Dendritic cell treated with granulocyte-macrophage colony-stimulating factor and Interleukin-4, amounts not matched to agents 40 ng/mL and 50 ng/mL, for 4 days (primary cell): ENCODE data around the gene LACRT.

Experiments
- H3K27ac Mint-ChIP-seq: one replicate; pipeline ENCODE4 v1.8.0; 2022; ENCODE audit warnings: mild to moderate bottlenecking, mixed read lengths
- H3K27me3 Mint-ChIP-seq: one replicate; pipeline ENCODE4 v1.8.0; 2022; ENCODE audit warnings: mild to moderate bottlenecking, mixed read lengths
- H3K36me3 Mint-ChIP-seq: one replicate; pipeline ENCODE4 v1.8.0; 2022; ENCODE audit warnings: low read depth, mixed read lengths
- H3K4me1 Mint-ChIP-seq: one replicate; pipeline ENCODE4 v1.8.0; 2022; ENCODE audit warnings: low read depth, mixed read lengths
- H3K4me3 Mint-ChIP-seq: one replicate; pipeline ENCODE4 v1.8.0; 2022; ENCODE audit warnings: mild to moderate bottlenecking, moderate library complexity, mixed read lengths
- H3K9me3 Mint-ChIP-seq: one replicate; pipeline ENCODE4 v1.8.0; 2022; ENCODE audit warnings: mixed read lengths
- intact Hi-C: fragments of 100-400 bp; cut with micrococcal nuclease; formaldehyde crosslinking; loops from one replicate; pipeline ENCODE4 v1.15.0; 2022

The LACRT gene

DNA sequence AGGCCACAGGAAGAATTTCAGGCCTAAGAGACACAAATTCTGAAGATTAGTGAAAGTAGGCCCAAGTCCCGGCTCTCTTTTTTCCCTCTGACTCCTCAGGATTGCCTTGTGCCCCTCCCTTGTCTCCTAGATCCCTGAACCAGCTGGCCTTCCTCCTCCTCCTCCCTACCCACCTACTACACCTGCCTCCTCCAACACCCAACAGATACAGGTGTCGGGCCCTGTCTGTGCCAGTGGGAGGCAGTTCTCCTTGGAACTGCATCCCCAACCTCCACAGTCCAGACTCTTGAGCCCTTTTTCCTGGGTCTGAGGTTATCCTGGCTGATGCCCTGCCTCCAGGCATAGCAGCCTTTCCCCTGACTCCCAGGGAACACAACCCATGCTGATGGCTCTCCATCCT lies 48.1 kb downstream of the LACRT start:
- H3K27ac Mint-ChIP-seq: no peak overlapping the region
- no peaks in the 10 kb centered on the region for H3K36me3 Mint-ChIP-seq
- H3K4me3 Mint-ChIP-seq: no peak overlapping the region
- peaks cover 9% of the 10 kb centered on the region for H3K4me1 Mint-ChIP-seq
- intact Hi-C loops: no loop called here
- no peaks in the 10 kb centered on the region for H3K9me3 Mint-ChIP-seq
- H3K27me3 Mint-ChIP-seq: peaks cover 74% of the 10 kb centered on the region

DNA sequence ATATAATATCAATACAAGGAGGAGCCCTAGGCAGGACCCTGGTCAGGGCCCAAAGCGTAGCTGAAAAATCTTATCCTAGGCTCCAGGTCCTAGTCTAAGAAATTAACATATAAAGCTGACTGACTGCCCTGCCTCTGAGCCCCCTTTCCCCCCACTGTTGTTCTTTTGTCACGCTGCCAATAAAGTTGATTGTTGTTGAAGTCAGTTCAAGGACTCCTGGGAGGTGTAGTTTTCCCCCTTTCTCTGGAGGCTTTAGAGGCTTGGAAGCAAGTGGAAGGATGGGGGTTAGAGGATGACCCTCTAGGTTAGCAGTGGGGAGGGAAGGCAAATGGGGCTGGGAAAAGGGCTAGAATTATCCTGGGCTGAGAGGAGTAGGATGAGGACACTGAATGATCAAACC lies 49.5 kb downstream of the LACRT start:
- H3K9me3 Mint-ChIP-seq: no peaks in the 10 kb centered on the region
- peaks cover 64% of the 10 kb centered on the region for H3K27me3 Mint-ChIP-seq
- no peak overlapping the region for H3K27ac Mint-ChIP-seq
- H3K4me3 Mint-ChIP-seq: no peak overlapping the region
- no peaks in the 10 kb centered on the region for H3K36me3 Mint-ChIP-seq
- peaks cover 9% of the 10 kb centered on the region for H3K4me1 Mint-ChIP-seq
- intact Hi-C loops: no loop called here

DNA sequence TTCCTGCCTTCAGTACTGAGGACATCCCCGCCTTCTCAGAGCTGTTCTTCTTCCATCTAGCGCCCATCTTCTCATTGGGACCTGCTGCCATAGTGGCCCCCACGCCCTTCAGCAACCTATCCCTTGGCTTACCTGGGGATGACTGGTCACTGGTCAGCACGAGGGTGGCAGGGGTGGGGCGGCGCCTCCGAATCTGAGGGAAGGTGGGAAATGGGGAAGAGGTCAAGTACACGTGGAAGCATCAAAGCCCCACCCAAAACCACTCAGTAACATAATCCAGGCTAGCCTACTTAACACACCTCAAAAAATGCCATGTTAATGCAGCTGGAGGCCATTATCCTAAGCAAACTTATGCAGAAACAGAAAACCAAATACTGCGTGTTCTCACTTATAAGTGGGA lies 50.6 kb downstream of the LACRT start:
- no peak overlapping the region for H3K27ac Mint-ChIP-seq
- no peaks in the 10 kb centered on the region for H3K36me3 Mint-ChIP-seq
- peaks cover 15% of the 10 kb centered on the region for H3K4me1 Mint-ChIP-seq
- no peak overlapping the region for H3K4me3 Mint-ChIP-seq
- peaks cover 53% of the 10 kb centered on the region for H3K27me3 Mint-ChIP-seq
- intact Hi-C loops: no loop called here
- no peaks in the 10 kb centered on the region for H3K9me3 Mint-ChIP-seq

DNA sequence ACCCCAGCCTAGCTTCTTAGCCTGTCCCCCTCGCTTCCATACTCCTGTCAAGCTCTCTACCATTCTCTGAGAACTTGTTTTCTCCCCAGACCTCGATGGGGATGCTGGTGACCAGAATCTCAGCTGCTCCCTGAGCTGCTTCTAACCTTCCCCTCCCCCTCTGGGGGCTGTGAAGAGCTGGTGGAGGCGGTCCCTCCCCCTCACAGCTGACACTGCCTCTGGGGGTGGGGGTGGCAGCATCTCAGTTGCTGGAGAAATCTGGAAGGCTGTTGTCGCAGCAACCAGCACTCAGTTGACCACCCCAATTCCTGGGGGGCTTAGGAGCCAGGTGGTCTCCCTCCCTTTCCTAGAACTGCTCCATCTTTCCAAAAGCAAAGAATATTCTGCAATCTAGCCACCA lies 51.0 kb downstream of the LACRT start:
- peaks cover 49% of the 10 kb centered on the region for H3K27me3 Mint-ChIP-seq
- H3K4me1 Mint-ChIP-seq: peaks cover 11% of the 10 kb centered on the region
- H3K4me3 Mint-ChIP-seq: no peak overlapping the region
- H3K9me3 Mint-ChIP-seq: no peaks in the 10 kb centered on the region
- no peak overlapping the region for H3K27ac Mint-ChIP-seq
- intact Hi-C loops: no loop called here
- peaks cover 2% of the 10 kb centered on the region for H3K36me3 Mint-ChIP-seq

DNA sequence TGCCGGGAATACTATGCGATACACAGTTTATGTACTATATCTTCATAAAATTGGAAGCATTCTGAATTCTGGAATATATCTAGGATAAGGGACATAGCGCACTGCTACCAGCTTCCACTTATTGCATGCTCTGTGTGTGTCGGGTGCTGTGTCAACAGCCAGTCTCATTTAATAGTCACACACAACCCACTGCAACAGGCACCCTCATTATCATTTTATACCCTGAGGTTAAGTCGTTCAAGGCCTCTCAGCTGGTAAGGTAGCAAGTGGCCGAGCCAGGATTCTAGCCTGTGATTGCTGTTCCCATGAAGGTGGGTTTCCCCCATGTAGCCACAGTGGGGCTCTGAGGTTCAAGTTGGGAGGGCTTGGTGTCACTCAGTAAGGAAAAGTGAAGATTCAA lies 53.3 kb downstream of the LACRT start:
- H3K4me3 Mint-ChIP-seq: no peak overlapping the region
- peaks cover 26% of the 10 kb centered on the region for H3K36me3 Mint-ChIP-seq
- H3K9me3 Mint-ChIP-seq: no peaks in the 10 kb centered on the region
- peaks cover 31% of the 10 kb centered on the region for H3K27me3 Mint-ChIP-seq
- no peak overlapping the region for H3K27ac Mint-ChIP-seq
- intact Hi-C loops: no loop called here
- peaks cover 8% of the 10 kb centered on the region for H3K4me1 Mint-ChIP-seq
